WI38 (cell line): ENCODE data around the gene RSRC1.
"Not testable (repeated sequence)": the region's sequence is repeated elsewhere in the genome, so short reads cannot be mapped to it uniquely, and the experiment has no call there.

ENCODE experiments used
- H3K4me3 ChIP-seq: 2 replicates; pipeline ENCODE4 v1.5.1; 2011; ENCODE audit warnings: low read depth, mild to moderate bottlenecking, control low read depth, low read length
- TF ChIP-seq, protein P1 (sequence below): IDR thresholded peaks from 2 replicates; pipeline ENCODE4 v1.5.1; 2012; ENCODE audit warnings: low read depth, mild to moderate bottlenecking, control low read depth, low read length

The RSRC1 gene

DNA sequence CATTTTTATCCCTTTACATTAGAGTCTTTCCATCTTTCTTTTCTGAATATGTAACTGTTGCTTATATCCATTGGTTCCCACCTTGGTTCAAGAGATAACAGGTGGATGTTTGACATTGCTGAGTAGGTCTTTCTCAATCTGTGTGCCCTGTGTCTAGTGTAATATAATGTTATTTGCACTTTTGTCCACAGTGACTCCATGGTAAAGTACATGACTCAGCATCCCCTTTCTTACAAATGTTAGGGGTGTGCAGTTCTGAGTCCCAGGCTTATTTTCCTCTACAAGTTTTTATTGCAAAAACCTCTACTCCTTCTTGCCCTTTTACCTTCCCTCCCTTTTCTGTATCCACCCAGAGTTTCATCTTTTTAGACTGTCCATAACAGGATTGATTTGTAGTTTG lies 116.5 kb downstream of the RSRC1 start:
- TF ChIP-seq, protein P1, sequence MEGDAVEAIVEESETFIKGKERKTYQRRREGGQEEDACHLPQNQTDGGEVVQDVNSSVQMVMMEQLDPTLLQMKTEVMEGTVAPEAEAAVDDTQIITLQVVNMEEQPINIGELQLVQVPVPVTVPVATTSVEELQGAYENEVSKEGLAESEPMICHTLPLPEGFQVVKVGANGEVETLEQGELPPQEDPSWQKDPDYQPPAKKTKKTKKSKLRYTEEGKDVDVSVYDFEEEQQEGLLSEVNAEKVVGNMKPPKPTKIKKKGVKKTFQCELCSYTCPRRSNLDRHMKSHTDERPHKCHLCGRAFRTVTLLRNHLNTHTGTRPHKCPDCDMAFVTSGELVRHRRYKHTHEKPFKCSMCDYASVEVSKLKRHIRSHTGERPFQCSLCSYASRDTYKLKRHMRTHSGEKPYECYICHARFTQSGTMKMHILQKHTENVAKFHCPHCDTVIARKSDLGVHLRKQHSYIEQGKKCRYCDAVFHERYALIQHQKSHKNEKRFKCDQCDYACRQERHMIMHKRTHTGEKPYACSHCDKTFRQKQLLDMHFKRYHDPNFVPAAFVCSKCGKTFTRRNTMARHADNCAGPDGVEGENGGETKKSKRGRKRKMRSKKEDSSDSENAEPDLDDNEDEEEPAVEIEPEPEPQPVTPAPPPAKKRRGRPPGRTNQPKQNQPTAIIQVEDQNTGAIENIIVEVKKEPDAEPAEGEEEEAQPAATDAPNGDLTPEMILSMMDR, result no peak
- H3K4me3 ChIP-seq, result no peak overlapping the region

DNA sequence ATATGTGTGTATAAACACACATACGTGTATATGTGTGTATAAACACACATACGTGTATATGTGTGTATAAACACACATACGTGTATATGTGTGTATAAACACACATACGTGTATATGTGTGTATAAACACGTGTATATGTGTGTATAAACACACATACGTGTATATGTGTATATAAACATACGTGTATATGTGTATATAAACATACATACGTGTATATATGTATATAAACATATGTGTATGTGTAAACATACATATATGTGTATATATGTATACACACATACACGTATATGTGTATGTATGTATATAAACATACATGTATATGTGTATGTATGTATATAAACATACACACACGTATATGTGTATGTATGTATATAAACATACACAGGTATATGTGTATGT lies 119.1 kb downstream of the RSRC1 start:
- H3K4me3 ChIP-seq, result not testable (repeated sequence)

DNA sequence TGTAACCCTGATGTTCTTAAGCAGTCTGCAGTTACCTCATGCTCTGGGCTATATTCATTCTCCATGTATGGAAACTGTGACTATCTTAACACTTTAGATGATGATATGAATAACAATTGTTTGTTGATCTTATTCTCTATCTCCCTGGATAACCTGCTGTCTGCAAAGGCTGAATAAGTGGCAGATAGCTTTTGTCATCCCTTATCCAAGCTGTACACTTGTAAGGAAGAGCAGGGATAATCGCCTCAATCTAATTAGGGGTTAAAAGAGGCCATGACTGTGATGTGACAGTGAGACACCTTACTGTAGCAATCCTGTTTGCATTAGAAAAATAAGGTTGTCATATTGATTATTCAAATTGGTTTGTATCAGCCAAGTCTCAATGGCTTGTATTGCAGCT lies 123.9 kb downstream of the RSRC1 start:
- H3K4me3 ChIP-seq, result no peak overlapping the region
- TF ChIP-seq, protein P1, result no peak

DNA sequence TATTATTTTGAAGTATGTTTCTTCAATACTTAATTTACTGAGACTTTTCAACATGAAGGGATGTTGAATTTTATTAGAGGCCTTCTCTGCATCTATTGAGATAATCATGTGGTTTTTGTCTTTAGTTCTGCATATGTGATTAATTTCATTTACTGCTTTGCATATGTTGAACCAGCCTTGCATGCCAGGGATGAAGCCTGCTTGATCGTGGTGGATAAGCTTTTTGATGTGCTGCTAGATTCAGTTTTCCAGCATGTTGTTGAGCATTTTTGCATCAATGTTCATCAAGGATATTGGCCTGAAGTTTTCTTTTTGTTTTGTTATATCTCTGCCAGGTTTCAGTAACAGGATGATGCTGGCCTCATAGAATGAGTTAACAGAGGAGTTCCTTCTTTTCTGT lies 134.4 kb downstream of the RSRC1 start:
- no peak overlapping the region for H3K4me3 ChIP-seq
- TF ChIP-seq, protein P1, result no peak

DNA sequence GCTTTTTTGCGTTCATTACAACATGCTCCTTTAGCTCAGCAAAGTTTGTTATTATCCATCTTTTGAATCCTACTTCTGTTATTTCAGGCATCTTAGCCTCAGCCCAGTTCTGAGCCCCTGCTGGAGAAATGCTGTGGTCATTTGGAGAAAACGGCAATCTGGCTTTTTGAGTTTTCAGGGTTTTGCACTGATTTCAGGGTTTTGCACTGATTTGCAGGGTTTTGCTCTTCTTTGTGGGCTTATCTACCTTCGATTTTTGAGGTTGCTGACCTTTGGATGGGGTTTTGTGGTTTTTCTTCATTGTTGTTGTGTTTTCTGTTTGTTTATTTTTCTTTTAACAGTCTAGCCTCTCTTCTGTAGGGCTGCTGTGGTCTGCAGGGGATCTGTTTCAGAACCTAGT lies 137.4 kb downstream of the RSRC1 start:
- TF ChIP-seq, protein P1, result no peak

DNA sequence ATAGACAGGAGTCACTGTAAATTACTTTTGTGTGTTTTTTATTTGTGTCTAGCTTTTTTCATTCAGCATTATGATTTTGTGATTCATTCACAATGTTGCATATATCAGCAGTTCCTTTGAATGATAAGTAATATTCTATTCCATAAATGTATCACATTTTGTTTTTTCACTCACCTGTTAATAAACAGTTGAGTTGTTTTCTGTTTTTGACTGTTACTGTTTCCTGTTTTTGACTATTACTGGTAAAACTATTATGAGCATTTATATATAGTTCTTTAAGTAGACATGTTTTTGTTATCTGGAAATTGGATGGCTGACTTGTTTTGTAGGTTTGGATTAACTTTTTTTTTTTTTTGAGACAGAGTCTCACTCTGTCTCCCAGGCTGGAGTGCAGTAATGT lies 138.4 kb downstream of the RSRC1 start:
- no peak overlapping the region for H3K4me3 ChIP-seq
- TF ChIP-seq, protein P1, result no peak

More for the DNA sequence above, 137.4 kb downstream of the RSRC1 start:
- no peak overlapping the region for H3K4me3 ChIP-seq

DNA sequence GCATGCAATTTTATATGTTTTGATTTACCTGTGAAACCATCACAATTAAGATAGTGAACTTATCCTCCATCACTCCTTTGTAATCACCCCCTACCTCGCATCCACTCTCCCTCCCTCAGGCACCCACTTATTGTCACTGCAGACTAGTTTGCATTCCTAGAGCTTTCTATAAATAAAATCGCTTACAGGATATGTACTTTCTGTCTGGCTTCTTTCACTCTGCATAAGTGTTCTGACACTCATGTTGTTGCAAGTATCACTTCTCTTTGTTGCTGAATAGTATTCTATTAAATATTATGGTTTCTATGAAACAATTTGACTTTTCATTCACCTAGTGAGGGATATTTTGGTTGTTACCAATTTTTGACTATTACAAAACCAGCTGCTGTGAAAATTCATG lies 139.3 kb downstream of the RSRC1 start:
- H3K4me3 ChIP-seq, result no peak overlapping the region
- TF ChIP-seq, protein P1, result no peak

DNA sequence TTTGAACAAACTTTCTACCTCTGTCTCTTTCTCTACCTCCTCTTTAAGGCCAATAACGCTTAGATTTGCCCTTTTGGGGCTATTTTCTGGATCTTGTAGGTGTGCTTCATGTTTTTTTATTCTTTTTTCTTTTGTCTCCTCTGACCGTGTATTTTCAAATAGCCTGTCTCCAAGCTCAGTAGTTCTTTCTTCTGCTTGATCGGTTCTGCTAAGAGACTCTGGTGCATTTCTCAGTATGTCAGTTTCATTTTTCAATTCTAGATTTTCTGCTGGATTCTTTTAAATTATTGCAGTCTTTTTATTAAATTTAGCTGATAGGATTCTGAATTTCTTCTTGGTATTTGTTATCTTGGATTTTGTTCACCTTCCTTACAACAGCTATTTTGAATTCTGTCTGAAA lies 148.7 kb downstream of the RSRC1 start:
- no peak overlapping the region for H3K4me3 ChIP-seq
- TF ChIP-seq, protein P1, result no peak
